Activated naive CD4-positive, alpha-beta T cell treated with anti-CD3 and anti-CD28 coated beads, Interleukin-2, amount 10 ng/mL, durations not matched to agents 5 hours and 36 hours (primary cell): Measurements from ENCODE around the gene GTF2F2. TPM values are rescaled to one million over a fixed set of nuclear protein-coding genes. Genes with fewer than 3 reads are reported as not detected.

Experiments
- total RNA-seq, 2 experiments: library from RNA; stranded (reverse); gene quantifications; one replicate each; pipeline ENCODE4 v1.2.3, GENCODE V29; 2021

The GTF2F2 gene, protein sequence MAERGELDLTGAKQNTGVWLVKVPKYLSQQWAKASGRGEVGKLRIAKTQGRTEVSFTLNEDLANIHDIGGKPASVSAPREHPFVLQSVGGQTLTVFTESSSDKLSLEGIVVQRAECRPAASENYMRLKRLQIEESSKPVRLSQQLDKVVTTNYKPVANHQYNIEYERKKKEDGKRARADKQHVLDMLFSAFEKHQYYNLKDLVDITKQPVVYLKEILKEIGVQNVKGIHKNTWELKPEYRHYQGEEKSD
- total RNA-seq: 10 to 100 TPM; 15.5 to 16.3 TPM

DNA sequence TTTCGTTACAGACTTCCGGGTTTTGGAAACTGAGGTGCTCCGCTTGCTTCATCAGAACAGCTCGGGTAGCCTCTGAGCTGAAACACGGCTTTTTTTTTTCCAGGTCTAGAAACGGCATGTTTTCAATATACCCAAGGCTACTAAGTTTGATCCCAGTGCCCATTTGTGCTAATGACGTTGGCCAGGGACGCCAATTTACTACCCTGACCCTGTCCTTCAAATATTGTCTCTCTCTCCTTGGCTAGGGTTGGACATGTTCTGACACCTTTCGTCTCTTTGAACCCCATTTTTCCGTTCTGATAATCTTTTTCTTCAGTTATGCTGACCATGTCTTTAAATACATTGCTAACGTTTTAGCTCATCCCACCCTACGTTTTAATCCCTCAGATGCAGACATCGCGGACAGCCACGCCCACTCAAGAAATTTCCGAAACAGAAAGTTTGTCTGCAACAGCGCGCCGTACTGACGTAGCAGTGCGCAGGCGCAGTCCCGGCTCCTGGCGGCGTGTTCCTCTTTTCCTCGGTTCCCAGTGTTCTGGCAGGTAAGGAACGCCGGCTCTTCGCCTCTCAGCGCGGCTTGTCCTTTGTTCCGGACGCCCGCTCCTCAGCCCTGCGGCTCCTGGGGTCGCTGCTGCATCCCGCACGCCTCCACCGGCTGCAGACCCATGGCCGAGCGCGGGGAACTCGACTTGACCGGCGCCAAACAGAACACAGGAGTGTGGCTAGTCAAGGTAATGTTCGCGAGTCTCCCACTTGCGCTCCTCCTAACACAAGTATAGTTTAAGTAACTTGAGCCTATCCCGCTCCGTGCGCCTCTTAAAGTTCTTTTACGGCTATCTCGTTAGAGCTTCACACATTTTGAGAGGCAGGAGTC, at the start of gene GTF2F2:
Gene GTF2F2 (plus strand): TSS at position 520 of the 874 bp plus-strand sequence. CDS start 146 bp downstream, at position 666.

DNA sequence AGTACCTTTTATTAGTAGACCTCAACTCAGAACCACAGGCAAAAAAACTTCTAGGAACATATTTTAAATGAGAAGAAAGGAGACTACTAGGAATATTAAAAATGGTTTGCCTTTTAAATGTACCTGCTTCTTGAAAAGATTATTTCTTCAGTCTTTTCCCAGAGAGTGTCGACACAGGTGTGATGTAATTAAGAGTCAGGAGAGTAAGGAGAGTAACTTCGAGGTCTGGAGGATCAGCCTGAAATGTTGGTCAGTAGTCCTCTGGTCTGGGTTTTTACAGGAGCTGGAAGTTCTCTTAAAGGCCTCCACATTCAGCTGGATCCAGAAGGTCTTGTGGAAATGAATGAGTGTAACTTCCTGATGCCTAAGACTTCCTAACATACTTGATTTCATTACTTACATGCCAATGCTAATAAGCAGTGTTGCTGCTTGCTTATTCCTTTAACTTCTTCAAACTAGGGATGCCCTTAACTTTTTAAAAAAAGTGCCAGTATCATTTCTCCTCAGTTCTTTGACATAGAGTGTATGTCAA, 80.5 kb downstream of the GTF2F2 start, which contains the start of gene KCTD4:
Gene KCTD4 (minus strand): TSS at position 345 of the 532 bp plus-strand sequence. CDS start 6,478 bp downstream, outside the sequence.

Other genes starting within 250 kb of the GTF2F2 start
- 1 to 10 TPM; 5.0 to 5.1 TPM for gene NUFIP1, start 131.0 kb upstream of the GTF2F2 start, total RNA-seq
- 10 to 100 TPM; 28.8 to 30.7 TPM for gene GPALPP1, start 131.0 kb upstream of the GTF2F2 start, total RNA-seq
- not detected for gene KCTD4, start 80.5 kb downstream of the GTF2F2 start, total RNA-seq
- gene TPT1, start 220.7 kb downstream of the GTF2F2 start, total RNA-seq: 1,000 to 10,000 TPM; 8,575 to 8,858 TPM